Activated naive CD4-positive, alpha-beta T cell treated with anti-CD3 and anti-CD28 coated beads, Interleukin-2, amount 50 U/mL, for 72 hours (primary cell): Measurements from ENCODE around the gene CCR9. TPM values are rescaled to one million over a fixed set of nuclear protein-coding genes. Genes with fewer than 3 reads are reported as not detected.

ENCODE experiments used
- ATAC-seq, 2 donors: fragments of 150-1000 bp; cut with Tn5 transposase; 2 replicates each; pipeline ENCODE4 v1.10.0; 2021; ENCODE audit warnings: mild to moderate bottlenecking in 2 of 2, moderate library complexity in 2 of 2
- DNase-seq, 2 donors: peaks; one replicate each; pipeline ENCODE4 v3.0.0; 2021 to 2022; ENCODE audit warnings: low spot score in 2 of 2
- H3K27ac Mint-ChIP-seq, 2 donors: one replicate each; pipeline ENCODE4 v1.8.0; 2022; ENCODE audit warnings: mild to moderate bottlenecking in 2 of 2, mixed read lengths in 2 of 2
- H3K36me3 Mint-ChIP-seq, 2 donors: one replicate each; pipeline ENCODE4 v1.8.0; 2022; ENCODE audit warnings: mixed read lengths in 2 of 2
- H3K9me3 Mint-ChIP-seq, 2 donors: one replicate each; pipeline ENCODE4 v1.8.0; 2022; ENCODE audit warnings: mixed read lengths in 2 of 2
- total RNA-seq, 2 donors: library from RNA; stranded (reverse); gene quantifications; one replicate each; pipeline ENCODE4 v1.2.3, GENCODE V29; 2022

Gene CCR9
- total RNA-seq, 2 donors from 2014 or later, result not detected

- H3K36me3 Mint-ChIP-seq, result peaks cover 5 to 8% of the 10 kb centered on the region in 2 donors
- DNase-seq, result no peak
- no peak for ATAC-seq
- peaks cover 4 to 7% of the 10 kb centered on the region in 2 donors for H3K9me3 Mint-ChIP-seq
- no peak overlapping the region for H3K27ac Mint-ChIP-seq
Measured at GRCh38 chr3:45868213-45868612, 18.1 kb upstream of the CCR9 start.

GRCh38 chr3:45868650-45869049, 17.7 kb upstream of the CCR9 start:
- DNase-seq, result no peak
- Mint-ChIP-seq H3K27ac (no peak overlapping the region), H3K9me3 (peaks cover 0 to 3% of the 10 kb centered on the region in 2 donors), H3K36me3 (peaks cover 3 to 4% of the 10 kb centered on the region in 2 donors)
- ATAC-seq, result no peak

- Mint-ChIP-seq H3K27ac (no peak overlapping the region), H3K9me3 (no peaks in the 10 kb centered on the region), H3K36me3 (peaks cover 0 to 7% of the 10 kb centered on the region in 2 donors)
- no peak for ATAC-seq
- no peak for DNase-seq
Measured at GRCh38 chr3:45869638-45870037, 16.7 kb upstream of the CCR9 start.

GRCh38 chr3:45870099-45870498, 16.2 kb upstream of the CCR9 start:
- Mint-ChIP-seq H3K9me3 (no peaks in the 10 kb centered on the region), H3K27ac (no peak overlapping the region), H3K36me3 (peaks cover 0 to 7% of the 10 kb centered on the region in 2 donors)
- DNase-seq (no peak), ATAC-seq (peak; percentile 75 to 92)

- Mint-ChIP-seq H3K36me3 (peaks cover 0 to 7% of the 10 kb centered on the region in 2 donors), H3K9me3 (no peaks in the 10 kb centered on the region), H3K27ac (no peak overlapping the region)
- DNase-seq, result no peak
- no peak for ATAC-seq
Measured at GRCh38 chr3:45871780-45872179, 14.6 kb upstream of the CCR9 start.

- H3K27ac Mint-ChIP-seq, result no peak overlapping the region
- no peak for ATAC-seq
- peaks cover 0 to 7% of the 10 kb centered on the region in 2 donors for H3K36me3 Mint-ChIP-seq
- no peak for DNase-seq
- no peaks in the 10 kb centered on the region for H3K9me3 Mint-ChIP-seq
Measured at GRCh38 chr3:45872569-45872968, 13.8 kb upstream of the CCR9 start.

GRCh38 chr3:45873036-45873435, 13.3 kb upstream of the CCR9 start:
- H3K9me3 Mint-ChIP-seq, result no peaks in the 10 kb centered on the region
- ATAC-seq, result no peak

GRCh38 chr3:45873638-45874037, 12.7 kb upstream of the CCR9 start:
- ATAC-seq, result no peak
- Mint-ChIP-seq H3K9me3 (no peaks in the 10 kb centered on the region), H3K27ac (no peak overlapping the region), H3K36me3 (peaks cover 0 to 7% of the 10 kb centered on the region in 2 donors)
- no peak for DNase-seq

More at GRCh38 chr3:45873036-45873435, 13.3 kb upstream of the CCR9 start:
- H3K27ac Mint-ChIP-seq, result no peak overlapping the region
- DNase-seq, result no peak
- H3K36me3 Mint-ChIP-seq, result peaks cover 0 to 7% of the 10 kb centered on the region in 2 donors

GRCh38 chr3:45874677-45875346, 11.5 kb upstream of the CCR9 start:
- Mint-ChIP-seq H3K36me3 (peaks cover 0 to 7% of the 10 kb centered on the region in 2 donors), H3K27ac (no peak overlapping the region), H3K9me3 (no peaks in the 10 kb centered on the region)
- DNase-seq (no peak), ATAC-seq (no peak)

- DNase-seq, result no peak
- Mint-ChIP-seq H3K9me3 (no peaks in the 10 kb centered on the region), H3K36me3 (peaks cover 0 to 7% of the 10 kb centered on the region in 2 donors), H3K27ac (no peak overlapping the region)
- no peak for ATAC-seq
Measured at GRCh38 chr3:45878124-45878523, 8.2 kb upstream of the CCR9 start.

GRCh38 chr3:45880725-45881077, 5.6 kb upstream of the CCR9 start:
- ATAC-seq (peak in 1 of 2 donors; percentile 29), DNase-seq (no peak)
- Mint-ChIP-seq H3K9me3 (no peaks in the 10 kb centered on the region), H3K36me3 (no peaks in the 10 kb centered on the region), H3K27ac (no peak overlapping the region)

GRCh38 chr3:45881078-45882022, 5.0 kb upstream of the CCR9 start:
- peak in 1 of 2 donors; percentile 13 for DNase-seq
- H3K9me3 Mint-ChIP-seq, result no peaks in the 10 kb centered on the region
- peak; percentile 80 to 90 for ATAC-seq
- no peak overlapping the region for H3K27ac Mint-ChIP-seq
- no peaks in the 10 kb centered on the region for H3K36me3 Mint-ChIP-seq

GRCh38 chr3:45884368-45885201, 1.8 kb upstream of the CCR9 start:
- no peaks in the 10 kb centered on the region for H3K9me3 Mint-ChIP-seq
- ATAC-seq (peak in 1 of 2 donors; percentile 61), DNase-seq (no peak)
- H3K36me3 Mint-ChIP-seq, result no peaks in the 10 kb centered on the region
- H3K27ac Mint-ChIP-seq, result no peak overlapping the region

- ATAC-seq (peak in 1 of 2 donors; percentile 35), DNase-seq (no peak)
- no peak overlapping the region for H3K27ac Mint-ChIP-seq
- H3K9me3 Mint-ChIP-seq, result no peaks in the 10 kb centered on the region
- H3K36me3 Mint-ChIP-seq, result no peaks in the 10 kb centered on the region
Measured at GRCh38 chr3:45887285-45887684, 942 bp downstream of the CCR9 start.

- no peak overlapping the region for H3K27ac Mint-ChIP-seq
- no peak for DNase-seq
- H3K36me3 Mint-ChIP-seq, result no peaks in the 10 kb centered on the region
- H3K9me3 Mint-ChIP-seq, result no peaks in the 10 kb centered on the region
- no peak for ATAC-seq
Measured at GRCh38 chr3:45887759-45888511, 1.6 kb downstream of the CCR9 start.

- H3K27ac Mint-ChIP-seq, result no peak overlapping the region
- no peak for ATAC-seq
- no peaks in the 10 kb centered on the region for H3K9me3 Mint-ChIP-seq
- DNase-seq, result no peak
- H3K36me3 Mint-ChIP-seq, result no peaks in the 10 kb centered on the region
Measured at GRCh38 chr3:45889337-45889736, 3.0 kb downstream of the CCR9 start.
